Transverse colon (tissue), 4 donors: Measurements from ENCODE around the gene MAP2K5. TPM values are rescaled to one million over a fixed set of nuclear protein-coding genes. Genes with fewer than 3 reads are reported as not detected.

Source experiments
- DNase-seq: peaks from one replicate; pipeline ENCODE4 v3.0.0-alpha.2; 2019
- H3K27ac ChIP-seq, 4 donors: fragments of 200-600 bp; sonication (generic); 2 replicates each; pipeline ENCODE4 v1.5.1; 2016 to 2018; ENCODE audit warnings: inconsistent platforms in 4 of 4
- H3K27me3 ChIP-seq: fragments of 200-600 bp; sonication (generic); 2 replicates; pipeline ENCODE4 v1.5.1; 2017; ENCODE audit warnings: inconsistent platforms
- H3K36me3 ChIP-seq, 4 donors: fragments of 200-600 bp; sonication (generic); 2 replicates each; pipeline ENCODE4 v1.5.1; 2017 to 2019; ENCODE audit warnings: inconsistent platforms in 4 of 4
- H3K4me1 ChIP-seq, 4 donors: fragments of 200-600 bp; sonication (generic); 2 replicates each; pipeline ENCODE4 v1.5.1; 2017 to 2020; ENCODE audit warnings: inconsistent platforms in 4 of 4
- H3K4me3 ChIP-seq, 4 donors: fragments of 200-600 bp; sonication (generic); 1 replicate in 1 of 4; 2 replicates in 3 of 4; pipeline versions ENCODE4 v1.5.1 to v1.6.1; 2017 to 2019; ENCODE audit warnings: inconsistent platforms in 4 of 4
- H3K9me3 ChIP-seq, 2 donors: fragments of 200-600 bp; sonication (generic); 2 replicates each; pipeline ENCODE4 v1.5.1; 2017 to 2019; ENCODE audit warnings: inconsistent platforms in 2 of 2
- EP300 ChIP-seq: sonication (generic); formaldehyde crosslinking; IDR thresholded peaks from one replicate; pipeline ENCODE4 v1.6.1; 2017; ENCODE audit warnings: antibody characterized with exemption, low read depth
- POLR2A ChIP-seq: fragments of 450-650 bp; IDR thresholded peaks from one replicate; pipeline ENCODE4 v1.6.1; 2016; ENCODE audit warnings: antibody characterized with exemption, mild to moderate bottlenecking, moderate library complexity
- POLR2AphosphoS5 ChIP-seq, 3 donors: sonication (generic); formaldehyde crosslinking; IDR thresholded peaks; one replicate each; pipeline ENCODE4 v1.6.1; 2016; ENCODE audit warnings: antibody characterized with exemption in 3 of 3
- WGBS, 2 donors: methylation state at CpG; one replicate each; pipeline ENCODE4 v1.1.5; 2018; ENCODE audit warnings: low coverage in 1 of 2; 5-methylcytosine and 5-hydroxymethylcytosine counted together
- in situ Hi-C, 4 donors: fragments of 200-750 bp; cut with MboI; loops; one replicate each; pipeline versions ENCODE4 v1.15.0 to v1.15.1; 2017; ENCODE audit warnings: low sequenced_read_pairs in 3 of 4, low pct_ligation_motif_present in 1 of 4, low pct_unique_long_range_greater_than_20kb in 1 of 4
- intact Hi-C: fragments of 100-400 bp; cut with DNase I; formaldehyde crosslinking; loops from one replicate; pipeline ENCODE4 v1.15.1; 2023; ENCODE audit warnings: low total_unique reads
- total RNA-seq, 4 donors: library from RNA; depleted of rRNA; stranded (reverse); fragments of >200 nt; gene quantifications; one replicate each; pipeline ENCODE4 v1.1.0, GENCODE V29; 2016
- TF ChIP-seq, protein P1 (sequence below), 5 experiments: fragments of 200-600 bp in 3 of 5; fragments of 450-650 bp in 2 of 5; sonication (generic) in 3 of 5; IDR thresholded peaks; 1 replicate in 2 of 5; 2 replicates in 3 of 5; pipeline ENCODE4 v1.5.1; 2016 to 2017; ENCODE audit warnings: antibody characterized with exemption in 5 of 5, inconsistent platforms in 3 of 5, mild to moderate bottlenecking in 2 of 5, moderate library complexity in 1 of 5

MAP2K5 gene
- total RNA-seq, 4 donors from 2014 or later, result 19.8 to 320 (median 21.1) TPM

- H3K9me3 ChIP-seq, result no peaks in the 10 kb centered on the region
- no peaks in the 10 kb centered on the region for H3K36me3 ChIP-seq
- H3K27ac ChIP-seq, result no peak overlapping the region
- in situ Hi-C loops (no loop called here), intact Hi-C loops (no loop called here)
- H3K4me3 ChIP-seq, result no peak overlapping the region
- WGBS, 2 donors, result 83 to 95% methylated on average over 2 of the region's 2 CpGs
- no peak for DNase-seq
- TF ChIP-seq, protein P1, sequence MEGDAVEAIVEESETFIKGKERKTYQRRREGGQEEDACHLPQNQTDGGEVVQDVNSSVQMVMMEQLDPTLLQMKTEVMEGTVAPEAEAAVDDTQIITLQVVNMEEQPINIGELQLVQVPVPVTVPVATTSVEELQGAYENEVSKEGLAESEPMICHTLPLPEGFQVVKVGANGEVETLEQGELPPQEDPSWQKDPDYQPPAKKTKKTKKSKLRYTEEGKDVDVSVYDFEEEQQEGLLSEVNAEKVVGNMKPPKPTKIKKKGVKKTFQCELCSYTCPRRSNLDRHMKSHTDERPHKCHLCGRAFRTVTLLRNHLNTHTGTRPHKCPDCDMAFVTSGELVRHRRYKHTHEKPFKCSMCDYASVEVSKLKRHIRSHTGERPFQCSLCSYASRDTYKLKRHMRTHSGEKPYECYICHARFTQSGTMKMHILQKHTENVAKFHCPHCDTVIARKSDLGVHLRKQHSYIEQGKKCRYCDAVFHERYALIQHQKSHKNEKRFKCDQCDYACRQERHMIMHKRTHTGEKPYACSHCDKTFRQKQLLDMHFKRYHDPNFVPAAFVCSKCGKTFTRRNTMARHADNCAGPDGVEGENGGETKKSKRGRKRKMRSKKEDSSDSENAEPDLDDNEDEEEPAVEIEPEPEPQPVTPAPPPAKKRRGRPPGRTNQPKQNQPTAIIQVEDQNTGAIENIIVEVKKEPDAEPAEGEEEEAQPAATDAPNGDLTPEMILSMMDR (IDR thresholded peaks at IDR 0.05), result no peak
- TF ChIP-seq EP300, result no peak
- no peaks in the 10 kb centered on the region for H3K4me1 ChIP-seq
- H3K27me3 ChIP-seq, result no peaks in the 10 kb centered on the region
Measured at GRCh38 chr15:67736810-67737209, 194.3 kb downstream of the MAP2K5 start.

GRCh38 chr15:67738056-67738455, 195.6 kb downstream of the MAP2K5 start:
- no peak for TF ChIP-seq POLR2A
- no peak for TF ChIP-seq POLR2AphosphoS5 (IDR thresholded peaks at IDR 0.05)
- TF ChIP-seq, protein P1 (IDR thresholded peaks at IDR 0.05), result no peak
- no peak for TF ChIP-seq EP300
- H3K9me3 ChIP-seq, result no peaks in the 10 kb centered on the region
- H3K27ac ChIP-seq, result no peak overlapping the region
- H3K27me3 ChIP-seq, result no peaks in the 10 kb centered on the region
- H3K36me3 ChIP-seq, result no peaks in the 10 kb centered on the region
- DNase-seq, result no peak
- H3K4me1 ChIP-seq, result no peaks in the 10 kb centered on the region
- intact Hi-C loops (no loop called here), in situ Hi-C loops (no loop called here)
- no peak overlapping the region for H3K4me3 ChIP-seq
- WGBS, 2 donors, result 72% methylated on average over 4 of the region's 4 CpGs; no CpG with 5 or more reads in 1 of the 2 donors

DNA sequence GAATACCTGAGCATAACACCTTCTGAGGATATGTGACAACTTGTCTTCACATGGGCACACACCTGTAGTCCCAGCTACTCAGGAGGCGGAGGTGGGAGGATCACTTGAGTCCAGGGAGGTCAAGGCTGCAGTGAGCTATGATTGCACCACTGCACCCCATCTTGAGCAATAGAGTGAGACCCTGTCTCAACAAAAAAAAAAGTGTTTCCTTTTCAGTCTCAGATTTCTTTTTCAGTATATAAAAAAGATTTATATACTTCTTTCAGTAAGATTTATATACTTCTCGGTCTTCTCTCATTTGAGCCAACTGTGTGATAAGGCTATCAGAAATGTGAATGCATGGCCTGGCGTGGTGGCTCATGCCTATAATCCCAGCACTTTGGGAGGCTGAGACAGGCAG, 197.9 kb downstream of the MAP2K5 start:
- WGBS, 2 donors, result 99 to 100% methylated on average over 2 to 3 of the region's 3 CpGs
- in situ Hi-C loops, result no loop called here

DNA sequence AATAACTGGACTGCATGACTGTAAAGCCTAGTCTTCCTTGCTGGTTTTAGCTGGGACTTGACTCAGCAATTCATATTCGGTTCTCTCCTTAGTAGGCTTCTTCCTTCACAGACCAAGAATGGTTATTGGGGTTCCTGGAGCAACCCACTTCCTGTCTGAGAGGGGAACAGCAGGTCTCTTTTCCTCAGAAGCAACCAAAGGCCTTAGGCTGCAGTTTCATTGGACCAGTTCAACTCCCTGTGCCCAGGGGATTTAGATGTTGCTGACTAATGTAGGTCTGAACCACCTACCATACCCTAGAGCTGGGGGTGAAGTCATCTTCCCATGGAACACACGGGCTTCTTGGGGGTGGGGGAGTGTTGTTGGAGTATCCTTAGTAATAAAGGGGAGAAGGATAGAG, 198.8 kb downstream of the MAP2K5 start:
- Histone ChIP-seq H3K4me1 (peaks cover 0 to 27% (median 5%) of the 10 kb centered on the region in 4 donors), H3K27ac (no peak overlapping the region), H3K4me3 (no peak overlapping the region), H3K36me3 (no peaks in the 10 kb centered on the region), H3K27me3 (no peaks in the 10 kb centered on the region), H3K9me3 (no peaks in the 10 kb centered on the region)
- in situ Hi-C loops (no loop called here), intact Hi-C loops (no loop called here)
- TF ChIP-seq POLR2A (no peak), EP300 (no peak), POLR2AphosphoS5 (IDR thresholded peaks at IDR 0.05) (no peak)
- TF ChIP-seq, protein P1 (IDR thresholded peaks at IDR 0.05), result no peak
- WGBS, 2 donors, result 78 to 81% methylated on average over 1 to 2 of the region's 2 CpGs
- no peak for DNase-seq

More for the DNA sequence above, 197.9 kb downstream of the MAP2K5 start:
- H3K27me3 ChIP-seq, result no peaks in the 10 kb centered on the region
- no peaks in the 10 kb centered on the region for H3K36me3 ChIP-seq
- TF ChIP-seq POLR2AphosphoS5 (IDR thresholded peaks at IDR 0.05) (no peak), EP300 (no peak), POLR2A (no peak)
- TF ChIP-seq, protein P1 (IDR thresholded peaks at IDR 0.05), result no peak
- no peaks in the 10 kb centered on the region for H3K9me3 ChIP-seq
- no peak for DNase-seq
- intact Hi-C loops, result no loop called here
- H3K27ac ChIP-seq, result no peak overlapping the region
- H3K4me1 ChIP-seq, result peaks cover 0 to 18% (median 2%) of the 10 kb centered on the region in 4 donors
- no peak overlapping the region for H3K4me3 ChIP-seq
